ENCODE measurements around the gene ZNF143.

- no peak for TF ChIP-seq POLR2A (IDR thresholded peaks at IDR 0.05; ENCODE audit: low read depth)
- TF ChIP-seq, protein P1, sequence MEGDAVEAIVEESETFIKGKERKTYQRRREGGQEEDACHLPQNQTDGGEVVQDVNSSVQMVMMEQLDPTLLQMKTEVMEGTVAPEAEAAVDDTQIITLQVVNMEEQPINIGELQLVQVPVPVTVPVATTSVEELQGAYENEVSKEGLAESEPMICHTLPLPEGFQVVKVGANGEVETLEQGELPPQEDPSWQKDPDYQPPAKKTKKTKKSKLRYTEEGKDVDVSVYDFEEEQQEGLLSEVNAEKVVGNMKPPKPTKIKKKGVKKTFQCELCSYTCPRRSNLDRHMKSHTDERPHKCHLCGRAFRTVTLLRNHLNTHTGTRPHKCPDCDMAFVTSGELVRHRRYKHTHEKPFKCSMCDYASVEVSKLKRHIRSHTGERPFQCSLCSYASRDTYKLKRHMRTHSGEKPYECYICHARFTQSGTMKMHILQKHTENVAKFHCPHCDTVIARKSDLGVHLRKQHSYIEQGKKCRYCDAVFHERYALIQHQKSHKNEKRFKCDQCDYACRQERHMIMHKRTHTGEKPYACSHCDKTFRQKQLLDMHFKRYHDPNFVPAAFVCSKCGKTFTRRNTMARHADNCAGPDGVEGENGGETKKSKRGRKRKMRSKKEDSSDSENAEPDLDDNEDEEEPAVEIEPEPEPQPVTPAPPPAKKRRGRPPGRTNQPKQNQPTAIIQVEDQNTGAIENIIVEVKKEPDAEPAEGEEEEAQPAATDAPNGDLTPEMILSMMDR (IDR thresholded peaks at IDR 0.05): no peak
- no peak for TF ChIP-seq EP300 (IDR thresholded peaks at IDR 0.05)
- TF ChIP-seq POLR2AphosphoS5 (IDR thresholded peaks at IDR 0.05): no peak
These were observed 32.7 kb downstream of the ZNF143 start for GRCh38 chr11:9493492-9493891.
